IMR-90 (cell line): Measurements from ENCODE around the gene FOSB. TPM values are rescaled to one million over a fixed set of nuclear protein-coding genes. Genes with fewer than 3 reads are reported as not detected.

Experiments
- ATAC-seq: fragments of 200-7000 bp; cut with Tn5 transposase; 2 replicates; pipeline ENCODE4 v1.9.1; 2020; ENCODE audit warnings: low read depth, mild to moderate bottlenecking, moderate library complexity
- BruUV-seq: library from RNA; stranded (reverse); fragments of 400-500 nt; replicated peaks from 2 replicates; lab custom pipeline; 2021; lab: Mats Ljungman, UMichigan
- CTCF ChIA-PET: fragments of 300-600 bp; formaldehyde crosslinking; extraction: SDS; loops from one replicate; lab custom pipeline; 2021; ENCODE audit warnings: antibody characterized with exemption; lab: Yijun Ruan, JAX
- POLR2A ChIA-PET: fragments of 300-600 bp; sonication (Branson Sonifier 250); formaldehyde crosslinking; loops from one replicate; lab custom pipeline; 2022; ENCODE audit warnings: antibody characterized with exemption; ENCODE audit not compliant: unreplicated experiment; lab: Charles Lee
- DNase-seq: peaks from one replicate; pipeline ENCODE4 v3.0.0; 2013
- H2AFZ ChIP-seq: replicated peaks from 2 replicates; pipeline ENCODE3; 2013; ENCODE audit warnings: low read length, mild to moderate bottlenecking; ENCODE audit not compliant: poor library complexity
- H2AK5ac ChIP-seq: 2 replicates; pipeline ENCODE4 v1.6.1; 2013; ENCODE audit warnings: low read depth, low read length, inconsistent platforms
- H2AK9ac ChIP-seq: replicated peaks from 2 replicates; pipeline ENCODE3; 2013; ENCODE audit warnings: mild to moderate bottlenecking, low read depth, low read length, moderate library complexity; ENCODE audit not compliant: poor library complexity
- H2BK120ac ChIP-seq: 2 replicates; pipeline ENCODE4 v1.6.1; 2013; ENCODE audit warnings: low read depth, low read length, inconsistent platforms
- H2BK15ac ChIP-seq: 3 replicates; pipeline ENCODE4 v1.6.1; 2013; ENCODE audit warnings: low read depth, low read length, inconsistent platforms
- H2BK20ac ChIP-seq: 2 replicates; pipeline ENCODE4 v1.6.1; 2013; ENCODE audit warnings: low read depth, mild to moderate bottlenecking, inconsistent platforms, low read length, moderate library complexity
- H2BK5ac ChIP-seq: 2 replicates; pipeline ENCODE4 v1.6.1; 2013; ENCODE audit warnings: mild to moderate bottlenecking, low read depth, low read length, inconsistent platforms; ENCODE audit not compliant: poor library complexity, severe bottlenecking
- H3K14ac ChIP-seq: replicated peaks from 2 replicates; pipeline ENCODE4 v1.6.1; 2013; ENCODE audit warnings: low read depth, low read length, inconsistent platforms
- H3K18ac ChIP-seq: 2 replicates; pipeline ENCODE4 v1.6.1; 2013; ENCODE audit warnings: low read depth, low read length, control low read depth
- H3K23ac ChIP-seq: 2 replicates; pipeline ENCODE4 v1.6.1; 2013; ENCODE audit warnings: low read depth, low read length, inconsistent platforms
- H3K27ac ChIP-seq: 2 replicates; pipeline ENCODE4 v1.5.1; 2013; ENCODE audit warnings: mild to moderate bottlenecking, control low read depth, low read length; ENCODE audit not compliant: insufficient read depth
- H3K27me3 ChIP-seq: 2 replicates; pipeline ENCODE4 v1.6.1; 2013; ENCODE audit warnings: low read length; ENCODE audit not compliant: control insufficient read depth, insufficient read depth
- H3K36me3 ChIP-seq: 2 replicates; pipeline ENCODE4 v1.6.1; 2013; ENCODE audit warnings: low read length, mixed read lengths; ENCODE audit not compliant: control insufficient read depth, insufficient read depth
- H3K4ac ChIP-seq: 2 replicates; pipeline ENCODE4 v1.6.1; 2013; ENCODE audit warnings: low read depth, low read length, inconsistent platforms
- H3K4me1 ChIP-seq: 2 replicates; pipeline ENCODE4 v1.6.1; 2013; ENCODE audit warnings: low read length, mixed read lengths; ENCODE audit not compliant: control insufficient read depth, insufficient read depth
- H3K4me2 ChIP-seq: 2 replicates; pipeline ENCODE4 v1.6.1; 2013; ENCODE audit warnings: low read depth, mild to moderate bottlenecking, control low read depth, low read length, moderate library complexity
- H3K4me3 ChIP-seq: 2 replicates; pipeline ENCODE4 v1.5.1; 2013; ENCODE audit warnings: low read depth, mild to moderate bottlenecking, control low read depth, low read length, moderate library complexity; ENCODE audit not compliant: insufficient read depth
- H3K56ac ChIP-seq: 2 replicates; pipeline ENCODE4 v1.6.1; 2013; ENCODE audit warnings: low read length, inconsistent platforms; ENCODE audit not compliant: insufficient read depth; ENCODE audit errors: extremely low read depth
- H3K79me1 ChIP-seq, 2 experiments: 2 replicates each; pipeline ENCODE4 v1.6.1; 2013; ENCODE audit warnings: low read length in 2 of 2, inconsistent platforms in 1 of 2, low read depth in 1 of 2
- H3K9ac ChIP-seq: 2 replicates; pipeline ENCODE4 v1.6.1; 2013; ENCODE audit warnings: low read depth, low read length, control low read depth
- H3K9me1 ChIP-seq: 2 replicates; pipeline ENCODE4 v1.6.1; 2013; ENCODE audit warnings: low read length, inconsistent platforms; ENCODE audit not compliant: insufficient read depth
- H3K9me3 ChIP-seq: 2 replicates; pipeline ENCODE4 v1.6.1; 2013; ENCODE audit warnings: low read length; ENCODE audit not compliant: control insufficient read depth, insufficient read depth
- H4K20me1 ChIP-seq: 2 replicates; pipeline ENCODE4 v1.6.1; 2013; ENCODE audit warnings: low read length, inconsistent platforms; ENCODE audit not compliant: insufficient read depth
- H4K5ac ChIP-seq: 2 replicates; pipeline ENCODE4 v1.6.1; 2013; ENCODE audit warnings: mild to moderate bottlenecking, low read depth, low read length, control low read depth
- H4K8ac ChIP-seq, 2 experiments: 2 replicates each; pipeline ENCODE4 v1.6.1; 2013; ENCODE audit warnings: low read depth in 2 of 2, low read length in 2 of 2, control low read depth in 1 of 2, inconsistent platforms in 1 of 2
- H4K91ac ChIP-seq: 2 replicates; pipeline ENCODE4 v1.6.1; 2013; ENCODE audit warnings: low read depth, low read length, inconsistent platforms; ENCODE audit not compliant: insufficient read depth
- MAZ ChIP-seq: IDR thresholded peaks from 2 replicates; pipeline ENCODE4 v1.6.1; 2012; ENCODE audit warnings: low read depth, mild to moderate bottlenecking, low read length, improper control_type of control experiment, moderate library complexity, borderline replicate concordance
- RFX5 ChIP-seq: IDR thresholded peaks from 2 replicates; pipeline ENCODE4 v1.8.0; 2012; ENCODE audit warnings: low read depth, mild to moderate bottlenecking, low read length, moderate library complexity
- SMC3 ChIP-seq: fragments of 150-350 bp; IDR thresholded peaks from 2 replicates; pipeline ENCODE4 v1.6.1; 2016; ENCODE audit warnings: low read depth, mild to moderate bottlenecking, antibody characterized with exemption, low read length, moderate library complexity
- WGBS, 2 experiments: methylation state at CpG; one replicate each; pipeline versions ENCODE4 v1.1.5 to v1.1.7; 2013; ENCODE audit warnings: missing lambda C conversion rate in 2 of 2; ENCODE audit not compliant: insufficient read length in 1 of 2; ENCODE audit errors: extremely low coverage in 2 of 2; 5-methylcytosine and 5-hydroxymethylcytosine counted together
- dilution Hi-C: fragments of 300-500 bp; cut with HindIII; formaldehyde crosslinking; loops from one replicate; pipeline ENCODE4 v1.14.3; 2018; ENCODE audit warnings: low sequenced_read_pairs; ENCODE audit not compliant: unreplicated experiment
- in situ Hi-C: fragments of 300-500 bp; cut with MboI; formaldehyde crosslinking; loops from 3 replicates; pipeline ENCODE4 v1.14.3; 2019; ENCODE audit warnings: low sequenced_read_pairs, inconsistent platforms, mixed read lengths
- intact Hi-C: fragments of 100-400 bp; cut with micrococcal nuclease; formaldehyde crosslinking; loops from 2 replicates; pipeline ENCODE4 v1.10.0; 2022
- polyA plus RNA-seq, 3 experiments: library from polyadenylated mRNA; depleted of rRNA; stranded (reverse); fragments of >200 nt; gene quantifications; 2 replicates each; pipeline ENCODE4 v1.2.3, GENCODE V29; 2012; ENCODE audit warnings: low replicate concordance in 1 of 3
- total RNA-seq: library from RNA; depleted of rRNA; stranded (reverse); fragments of >200 nt; gene quantifications from 2 replicates; pipeline ENCODE4 v1.2.3, GENCODE V29; 2012

The FOSB gene
- total and polyA plus RNA-seq, 2 of the 4 experiments (the other 2 are of a cell fraction), result 11.1 to 15.6 TPM

- 0 out of 3 replicates have a peak overlapping the region, but pooled peaks have one; percentile 66 for H2BK15ac ChIP-seq
- H4K5ac ChIP-seq, result no peak overlapping the region
- no peak overlapping the region for H3K18ac ChIP-seq
- no peaks in the 10 kb centered on the region for H3K36me3 ChIP-seq
- H4K91ac ChIP-seq, result peak overlapping the region; percentile 22; the same call in 1 of the 2 replicates
- H3K79me1 ChIP-seq, result peaks cover 0 to 22% of the 10 kb centered on the region in 2 experiments; a peak in 2 of 4 replicates
- H3K27ac ChIP-seq, result no peak overlapping the region; the same call in 1 of the 2 replicates
- DNase-seq (no peak), ATAC-seq (no peak)
- H3K4me1 ChIP-seq, result peaks cover 17% of the 10 kb centered on the region
- H3K4ac ChIP-seq, result peak overlapping the region; percentile 67
- no peak overlapping the region for H3K4me2 ChIP-seq
- H2BK20ac ChIP-seq, result 0 out of 2 replicates have a peak overlapping the region, but pooled peaks have one; percentile 14
- in situ Hi-C loops (loop anchor here (5.0 kb wide), 1 partner anchor 35 kb away; no protein-coding TSS in a partner anchor), dilution Hi-C loops (no loop called here), intact Hi-C loops (no loop called here)
- POLR2A ChIA-PET, result no interaction called here
- peak overlapping the region; percentile 9; the same call in 1 of the 2 replicates for H3K23ac ChIP-seq
- CTCF ChIA-PET, result interaction anchor here (1.2 kb wide), 1 partner anchor 36 kb away, joined by 4 read pairs; no protein-coding TSS in a partner anchor
- peak overlapping the region in 1 of 2 experiments; percentile 54; a peak in 1 of 4 replicates for H4K8ac ChIP-seq
- H2AFZ ChIP-seq, result peak overlapping the region; percentile 87
- H4K20me1 ChIP-seq, result no peaks in the 10 kb centered on the region
- no peak overlapping the region for H3K9ac ChIP-seq
- no peaks in the 10 kb centered on the region for H3K9me1 ChIP-seq
- no peak overlapping the region for H2BK120ac ChIP-seq
- H3K27me3 ChIP-seq, result no peaks in the 10 kb centered on the region
- peak overlapping the region; percentile 37 for H2AK5ac ChIP-seq
- no peak overlapping the region for H3K56ac ChIP-seq
- 100% methylated on average over 1 of the region's 2 CpGs; no CpG with 5 or more reads in 1 of the 2 experiments for WGBS, 2 experiments
- no peak overlapping the region for H3K4me3 ChIP-seq
- H2BK5ac ChIP-seq, result no peak overlapping the region
- H3K14ac ChIP-seq, result no peak overlapping the region; the same call in 1 of the 2 replicates
- no TSS peak for BruUV-seq
- TF ChIP-seq MAZ, result no peak
- no peak for TF ChIP-seq SMC3
- no peak for TF ChIP-seq RFX5
- peak overlapping the region; percentile 52 for H2AK9ac ChIP-seq
- no peaks in the 10 kb centered on the region for H3K9me3 ChIP-seq
Measured at GRCh38 chr19:45442408-45442777, 25.4 kb upstream of the FOSB start.
